Lung (tissue), 12 donors: ENCODE results near the gene SPOCK3. TPM values are rescaled to one million over a fixed set of nuclear protein-coding genes. Genes with fewer than 3 reads are reported as not detected.
A peak's percentile ranks its signal among the peaks of the same experiment; 100 is the strongest.

Experiments used
- ATAC-seq: fragments of 200-7000 bp; cut with Tn5 transposase; one replicate; pipeline ENCODE4 v1.9.1; 2020; ENCODE audit warnings: moderate number of reproducible peaks; ENCODE audit not compliant: insufficient read depth, low FRiP score
- DNase-seq, 3 donors: peaks; one replicate each; pipeline ENCODE4 v3.0.0-alpha.2; 2013 to 2017
- H3K27ac ChIP-seq, 2 donors: one replicate each; pipeline ENCODE4 v1.5.1; 2013; ENCODE audit warnings: mild to moderate bottlenecking in 2 of 2, moderate library complexity in 2 of 2, control low read depth in 1 of 2, inconsistent platforms in 1 of 2, low read depth in 1 of 2, low read length in 1 of 2
- H3K27me3 ChIP-seq, 3 donors: one replicate each; pipeline ENCODE4 v1.5.1; 2013; ENCODE audit warnings: low read length in 2 of 3; ENCODE audit not compliant: control insufficient read depth in 3 of 3, insufficient read depth in 3 of 3
- H3K36me3 ChIP-seq, 4 donors: one replicate each; pipeline ENCODE4 v1.5.1; 2013; ENCODE audit warnings: low read length in 4 of 4, mild to moderate bottlenecking in 1 of 4, moderate library complexity in 1 of 4; ENCODE audit not compliant: control insufficient read depth in 4 of 4, insufficient read depth in 4 of 4
- H3K4me1 ChIP-seq, 5 donors: one replicate each; pipeline ENCODE4 v1.5.1; 2013; ENCODE audit warnings: low read length in 5 of 5, mild to moderate bottlenecking in 2 of 5, moderate library complexity in 1 of 5; ENCODE audit not compliant: control insufficient read depth in 5 of 5, insufficient read depth in 5 of 5
- H3K4me3 ChIP-seq: one replicate; pipeline ENCODE4 v1.5.1; 2013; ENCODE audit warnings: mild to moderate bottlenecking, control low read depth, moderate library complexity
- H3K9ac ChIP-seq, 2 donors: one replicate each; pipeline ENCODE4 v1.5.1; 2013; ENCODE audit warnings: low read length in 2 of 2, control low read depth in 1 of 2; ENCODE audit not compliant: insufficient read depth in 1 of 2
- H3K9me3 ChIP-seq, 4 donors: one replicate each; pipeline ENCODE4 v1.5.1; 2013; ENCODE audit warnings: low read length in 3 of 4, mild to moderate bottlenecking in 1 of 4, moderate library complexity in 1 of 4; ENCODE audit not compliant: control insufficient read depth in 4 of 4, insufficient read depth in 3 of 4
- WGBS, 2 donors: extraction: QIAGEN DNeasy Blood & Tissue Kit; methylation state at CpG; one replicate each; pipeline ENCODE4 v1.1.7; 2013; 5-methylcytosine and 5-hydroxymethylcytosine counted together
- polyA plus RNA-seq, 2 donors: library from polyadenylated mRNA; stranded (reverse); fragments of 200-250 nt; gene quantifications; one replicate each; pipeline ENCODE4 v1.2.1, GENCODE V29; 2013
- total RNA-seq, 2 donors: library from RNA; depleted of rRNA in 1 of 2; stranded (reverse); fragments of >200 nt in 1 of 2; gene quantifications; one replicate each; pipeline ENCODE4 v1.2.1, GENCODE V29; 2014 to 2021
- TF ChIP-seq, protein P1 (sequence below): IDR thresholded peaks from 2 replicates; pipeline ENCODE4 v1.5.1; 2012; ENCODE audit warnings: mild to moderate bottlenecking; ENCODE audit errors: control extremely low read depth, extremely low read depth
- donor health status: control.
- donor health status: control.
- donor health status: Bipolar disorder and iron deficiency.
- donor health status: healthy.
- donor health status: DM: yes; HTN: yes; CAD: no.

Gene SPOCK3
- total and polyA plus RNA-seq, 4 donors, result 0.24 to 1.4 (median 0.60) TPM

DNA sequence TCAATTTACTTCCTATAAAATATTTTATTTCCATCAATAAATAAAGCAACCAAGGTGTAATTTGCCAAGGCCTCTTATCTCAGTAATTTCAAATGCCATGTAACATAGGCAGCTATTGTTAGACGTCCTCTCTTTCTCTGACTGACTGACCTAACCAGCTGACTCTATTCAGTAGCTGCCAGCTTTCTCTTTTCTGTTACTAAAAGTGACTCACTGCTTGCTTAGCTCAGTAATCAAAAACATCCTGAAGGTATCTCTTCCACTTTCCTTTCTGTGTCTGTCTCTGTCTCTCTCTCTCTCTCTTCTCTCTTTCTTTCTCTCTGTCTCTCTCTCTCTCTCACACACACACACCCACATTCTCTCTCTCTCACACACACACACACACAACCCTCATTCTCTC, 134.2 kb downstream of the SPOCK3 start:
- Histone ChIP-seq H3K27ac (no peak overlapping the region), H3K4me1 (no peaks in the 10 kb centered on the region), H3K27me3 (no peaks in the 10 kb centered on the region), H3K9me3 (peaks cover 0 to 2% (median 0%) of the 10 kb centered on the region in 4 donors), H3K9ac (no peak overlapping the region), H3K36me3 (no peaks in the 10 kb centered on the region), H3K4me3 (no peak overlapping the region)
- TF ChIP-seq, protein P1, sequence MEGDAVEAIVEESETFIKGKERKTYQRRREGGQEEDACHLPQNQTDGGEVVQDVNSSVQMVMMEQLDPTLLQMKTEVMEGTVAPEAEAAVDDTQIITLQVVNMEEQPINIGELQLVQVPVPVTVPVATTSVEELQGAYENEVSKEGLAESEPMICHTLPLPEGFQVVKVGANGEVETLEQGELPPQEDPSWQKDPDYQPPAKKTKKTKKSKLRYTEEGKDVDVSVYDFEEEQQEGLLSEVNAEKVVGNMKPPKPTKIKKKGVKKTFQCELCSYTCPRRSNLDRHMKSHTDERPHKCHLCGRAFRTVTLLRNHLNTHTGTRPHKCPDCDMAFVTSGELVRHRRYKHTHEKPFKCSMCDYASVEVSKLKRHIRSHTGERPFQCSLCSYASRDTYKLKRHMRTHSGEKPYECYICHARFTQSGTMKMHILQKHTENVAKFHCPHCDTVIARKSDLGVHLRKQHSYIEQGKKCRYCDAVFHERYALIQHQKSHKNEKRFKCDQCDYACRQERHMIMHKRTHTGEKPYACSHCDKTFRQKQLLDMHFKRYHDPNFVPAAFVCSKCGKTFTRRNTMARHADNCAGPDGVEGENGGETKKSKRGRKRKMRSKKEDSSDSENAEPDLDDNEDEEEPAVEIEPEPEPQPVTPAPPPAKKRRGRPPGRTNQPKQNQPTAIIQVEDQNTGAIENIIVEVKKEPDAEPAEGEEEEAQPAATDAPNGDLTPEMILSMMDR, result no peak
- peak in 2 of 3 donors; percentile 2 to 3 for DNase-seq
- WGBS, 2 donors, result 35 to 58% methylated on average over 1 of the region's 1 CpG
- no peak for ATAC-seq

DNA sequence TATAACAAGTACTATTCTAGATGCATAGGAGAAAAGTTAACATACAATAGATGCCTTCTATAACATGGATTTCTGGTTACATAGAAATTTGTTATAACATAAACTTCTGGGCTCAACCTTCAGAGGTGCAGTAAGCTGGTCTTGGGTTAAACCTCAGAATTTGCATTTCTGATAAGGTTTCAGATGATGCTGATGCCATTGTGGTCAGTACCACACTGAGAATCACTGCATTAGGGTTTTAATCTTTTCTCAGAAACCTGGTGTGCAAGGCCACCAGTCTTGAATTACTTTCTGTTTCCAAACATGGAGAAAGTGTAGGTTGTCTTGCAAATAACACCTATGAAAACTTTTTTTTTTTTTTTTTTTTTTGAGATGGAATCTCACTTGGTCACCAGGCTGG, 146.2 kb downstream of the SPOCK3 start:
- no peak overlapping the region for H3K27ac ChIP-seq
- TF ChIP-seq, protein P1, result no peak
- H3K27me3 ChIP-seq, result no peaks in the 10 kb centered on the region
- no peaks in the 10 kb centered on the region for H3K36me3 ChIP-seq
- H3K4me1 ChIP-seq, result no peaks in the 10 kb centered on the region
- ATAC-seq, result no peak
- H3K9ac ChIP-seq, result no peak overlapping the region
- DNase-seq, result no peak
- H3K9me3 ChIP-seq, result no peaks in the 10 kb centered on the region
- no peak overlapping the region for H3K4me3 ChIP-seq

DNA sequence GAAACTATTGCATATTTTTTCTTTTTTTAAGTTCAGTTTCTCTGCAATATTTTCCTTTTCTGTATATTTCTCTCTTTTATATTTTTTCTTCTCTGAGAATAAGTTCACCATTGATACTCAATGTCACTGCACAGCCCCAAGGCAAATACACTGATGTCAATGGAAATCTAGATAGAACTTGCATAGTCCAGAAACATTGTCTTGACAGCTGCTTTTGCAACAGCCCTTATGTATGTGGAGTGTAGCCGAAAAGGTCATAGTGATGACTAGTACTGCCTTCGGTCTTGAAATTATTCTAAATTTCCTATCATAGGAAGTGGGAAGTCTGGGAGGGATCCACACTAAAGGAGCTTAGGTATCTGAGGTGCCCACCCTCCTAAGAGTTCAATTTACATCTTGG, 150.0 kb downstream of the SPOCK3 start:
- Histone ChIP-seq H3K27ac (no peak overlapping the region), H3K36me3 (no peaks in the 10 kb centered on the region), H3K4me3 (no peak overlapping the region), H3K27me3 (no peaks in the 10 kb centered on the region), H3K4me1 (no peaks in the 10 kb centered on the region), H3K9me3 (no peaks in the 10 kb centered on the region), H3K9ac (no peak overlapping the region)
- TF ChIP-seq, protein P1, result no peak
- DNase-seq, result no peak
- no peak for ATAC-seq
- whole genome bisulfite sequencing, 2 donors, result 87 to 93% methylated on average over 2 of the region's 2 CpGs

DNA sequence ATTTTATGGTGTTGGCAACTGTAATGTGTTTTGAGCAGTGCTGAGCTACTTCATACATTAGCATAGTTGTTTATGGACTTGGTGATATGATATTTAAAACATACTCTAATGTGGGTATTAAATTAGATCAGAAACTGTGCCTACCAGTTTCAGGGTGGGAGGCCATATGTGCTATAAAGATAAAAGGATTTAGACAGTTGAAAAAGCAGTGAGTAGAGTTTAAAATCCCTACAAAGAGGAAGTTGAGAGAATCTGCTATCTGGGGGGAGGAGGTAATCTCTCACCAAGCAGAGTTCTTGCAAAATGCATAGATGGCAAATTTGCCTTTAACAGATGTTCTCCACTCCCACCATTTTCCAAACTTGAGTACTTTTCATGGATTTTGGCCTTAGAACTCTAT, 154.5 kb downstream of the SPOCK3 start:
- H3K9ac ChIP-seq, result no peak overlapping the region
- H3K4me3 ChIP-seq, result no peak overlapping the region
- H3K36me3 ChIP-seq, result no peaks in the 10 kb centered on the region
- no peaks in the 10 kb centered on the region for H3K9me3 ChIP-seq
- ATAC-seq, result no peak
- H3K4me1 ChIP-seq, result no peaks in the 10 kb centered on the region
- TF ChIP-seq, protein P1, result no peak
- no peaks in the 10 kb centered on the region for H3K27me3 ChIP-seq
- no peak overlapping the region for H3K27ac ChIP-seq
- no peak for DNase-seq
